Measurements from ENCODE around the gene LRP2. TPM values are rescaled to one million over a fixed set of nuclear protein-coding genes. Genes with fewer than 3 reads are reported as not detected.

The LRP2 gene
- total and polyA plus RNA-seq, 2 of the 8 experiments (the other 6 are each of a cell fraction or from before 2014, with no cell fraction given), result 2.0 to 2.9 TPM

- Histone ChIP-seq H3K9me3 (ENCODE audit: insufficient read depth in 2 of 2, low read depth in 1 of 2, low read length in 1 of 2) (no peaks in the 10 kb centered on the region), H3K4me2 (ENCODE audit: insufficient read depth in 1 of 2, low read depth in 2 of 2, low read length in 2 of 2) (no peak overlapping the region), H4K20me1 (replicated peaks in 1 of 2; ENCODE audit: control insufficient read depth in 1 of 2, insufficient read depth in 2 of 2, low read length in 2 of 2) (no peaks in the 10 kb centered on the region), H3K18ac (ENCODE audit: extremely low read depth, low read length) (no peak overlapping the region), H3K23ac (ENCODE audit: insufficient read length) (no peak overlapping the region), H3K56ac (replicated peaks; ENCODE audit: insufficient read length, low read depth, low read length) (no peak overlapping the region), H2BK5ac (ENCODE audit: low read depth, low read length) (no peak overlapping the region), H3K27me3 (replicated peaks in 1 of 4; ENCODE audit: control insufficient read depth in 3 of 4, extremely low read depth in 1 of 4, insufficient read depth in 3 of 4, low read length in 3 of 4) (no peaks in the 10 kb centered on the region), H2BK15ac (ENCODE audit: low read length) (no peak overlapping the region), H3K79me2 (ENCODE audit: control insufficient read depth in 1 of 2, insufficient read depth in 2 of 2, low read length in 2 of 2) (no peaks in the 10 kb centered on the region), H4K91ac (replicated peaks; ENCODE audit: insufficient read length, low read length) (no peak overlapping the region), H3K79me1 (ENCODE audit: low read depth, low read length) (no peaks in the 10 kb centered on the region), H2BK20ac (ENCODE audit: low read length) (no peak overlapping the region), H3K36me3 (ENCODE audit: control insufficient read depth in 2 of 4, insufficient read depth in 4 of 4, low read length in 3 of 4) (no peaks in the 10 kb centered on the region), H3K4ac (replicated peaks; ENCODE audit: insufficient read length, low read depth, low read length) (no peak overlapping the region), H3K4me3 (ENCODE audit: extremely low read depth in 1 of 4, insufficient read depth in 2 of 4, low read depth in 3 of 4, low read length in 4 of 4) (no peak overlapping the region), H4K5ac (ENCODE audit: insufficient read length, low read depth, low read length) (no peak overlapping the region), H2BK12ac (ENCODE audit: low read depth, low read length) (no peak overlapping the region), H2AK5ac (ENCODE audit: low read depth, low read length) (no peak overlapping the region), H4K8ac (ENCODE audit: extremely low read depth, insufficient read depth, low read length) (no peak overlapping the region), H3K23me2 (ENCODE audit: low read depth, low read length) (no peaks in the 10 kb centered on the region), H3K4me1 (replicated peaks in 1 of 4; ENCODE audit: control insufficient read depth in 3 of 4, insufficient read depth in 4 of 4, low read length in 3 of 4) (peaks cover 0 to 2% (median 0%) of the 10 kb centered on the region in 4 experiments; a peak in 1 of 7 replicates), H3K27ac (ENCODE audit: low read depth, low read length) (no peak overlapping the region), H3K9ac (replicated peaks in 1 of 4; ENCODE audit: extremely low read depth in 1 of 4, low read depth in 3 of 4, low read length in 3 of 4) (no peak overlapping the region), H3K14ac (ENCODE audit: insufficient read length) (no peak overlapping the region), H2AFZ (ENCODE audit: low read length) (no peak overlapping the region), H2BK120ac (replicated peaks; ENCODE audit: low read depth, low read length) (no peak overlapping the region)
- 90% methylated on average over 2 of the region's 2 CpGs; no CpG with 5 or more reads in 1 of the 2 experiments for WGBS, 2 experiments (ENCODE audit: extremely low coverage in 1 of 2, insufficient coverage in 1 of 2, insufficient read length in 1 of 2, insufficient replicate concordance in 2 of 2, low coverage in 1 of 2, low lambda C conversion rate in 2 of 2, missing lambda C conversion rate in 1 of 2)
- DNase-seq (ENCODE audit: low read depth in 1 of 2, low spot score in 2 of 2) (no peak), FAIRE-seq (no peak)
- ChIA-PET CTCF (ENCODE audit: partially characterized antibody) (interaction anchor here (1.2 kb wide), 1 partner anchor 12 kb away, joined by 4 read pairs; no protein-coding TSS in a partner anchor), POLR2A (ENCODE audit: partially characterized antibody) (no interaction called here)
- no peak for TF ChIP-seq TBP (IDR thresholded peaks at IDR 0.05; ENCODE audit: low read depth, low read length)
- no peak for TF ChIP-seq TAF1 (IDR thresholded peaks at IDR 0.05; ENCODE audit: low read depth, low read length)
Measured at GRCh38 chr2:169386722-169387121, 24.4 kb upstream of the LRP2 start.

All from H1 (cell line).